ENCODE data around the gene REL. TPM values are rescaled to one million over a fixed set of nuclear protein-coding genes. Genes with fewer than 3 reads are reported as not detected.

REL gene
- total and polyA plus RNA-seq, 2 of the 4 experiments (the other 2 are of a cell fraction), result 1.3 to 4.3 TPM

DNA sequence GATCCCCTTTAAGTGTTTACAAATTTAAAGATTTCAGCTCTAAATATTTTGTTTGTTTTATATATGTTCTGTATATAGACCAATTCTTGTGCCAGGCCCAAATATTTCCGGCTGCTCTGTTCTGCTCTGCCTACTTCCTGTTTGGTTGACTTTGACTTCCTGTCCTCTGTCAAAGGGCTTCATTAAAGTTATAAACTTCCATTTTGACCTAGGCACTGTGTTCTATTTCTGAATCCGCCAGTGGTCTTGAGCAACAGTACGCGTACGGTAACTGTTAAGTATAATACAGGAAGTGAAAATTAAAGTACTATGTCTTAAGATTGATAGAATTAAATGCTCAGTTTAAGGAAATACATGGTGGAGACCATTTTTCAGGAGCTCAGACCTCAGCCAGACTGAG is 13.5 kb upstream of the REL start:
- no peak for ATAC-seq (ENCODE audit: low read depth)
- Histone ChIP-seq H3K4me3 (ENCODE audit: insufficient read depth, low read depth, low read length) (no peak overlapping the region), H4K8ac (ENCODE audit: low read depth in 2 of 2, low read length in 2 of 2) (no peak overlapping the region), H3K4ac (ENCODE audit: low read depth, low read length) (no peak overlapping the region), H3K27me3 (ENCODE audit: control insufficient read depth, insufficient read depth, low read length) (no peaks in the 10 kb centered on the region; the same call in 1 of the 2 replicates), H2BK5ac (ENCODE audit: low read depth, low read length, poor library complexity, severe bottlenecking) (no peak overlapping the region), H2AK5ac (ENCODE audit: low read depth, low read length) (no peak overlapping the region), H3K79me1 (ENCODE audit: low read depth in 1 of 2, low read length in 2 of 2) (no peaks in the 10 kb centered on the region), H3K27ac (ENCODE audit: insufficient read depth, low read length) (no peak overlapping the region), H3K23ac (ENCODE audit: low read depth, low read length) (no peak overlapping the region), H3K9me3 (ENCODE audit: control insufficient read depth, insufficient read depth, low read length) (no peaks in the 10 kb centered on the region), H2AFZ (replicated peaks; ENCODE audit: low read length, poor library complexity) (no peak overlapping the region), H4K91ac (ENCODE audit: insufficient read depth, low read depth, low read length) (no peak overlapping the region), H2AK9ac (replicated peaks; ENCODE audit: low read depth, low read length, poor library complexity) (no peak overlapping the region), H4K20me1 (ENCODE audit: insufficient read depth, low read length) (no peaks in the 10 kb centered on the region), H4K5ac (ENCODE audit: low read depth, low read length) (no peak overlapping the region), H3K9me1 (ENCODE audit: insufficient read depth, low read length) (no peaks in the 10 kb centered on the region), H3K36me3 (ENCODE audit: control insufficient read depth, insufficient read depth, low read length) (no peaks in the 10 kb centered on the region), H2BK15ac (ENCODE audit: low read depth, low read length) (no peak overlapping the region), H2BK120ac (ENCODE audit: low read depth, low read length) (no peak overlapping the region), H3K56ac (ENCODE audit: extremely low read depth, insufficient read depth, low read length) (no peak overlapping the region), H2BK20ac (ENCODE audit: low read depth, low read length) (no peak overlapping the region), H3K14ac (replicated peaks; ENCODE audit: low read depth, low read length) (no peak overlapping the region), H3K9ac (ENCODE audit: low read depth, low read length) (no peak overlapping the region), H3K4me2 (ENCODE audit: low read depth, low read length) (no peak overlapping the region), H3K4me1 (ENCODE audit: control insufficient read depth, insufficient read depth, low read length) (no peaks in the 10 kb centered on the region), H3K18ac (ENCODE audit: low read depth, low read length) (no peak overlapping the region)
- TF ChIP-seq RAD21 (IDR thresholded peaks at IDR 0.05; ENCODE audit: low read length), result no peak
- TF ChIP-seq FOS (IDR thresholded peaks at IDR 0.05; ENCODE audit: low read depth, low read length), result no peak
- intact Hi-C loops (cut with micrococcal nuclease) (no loop called here), dilution Hi-C loops (cut with HindIII; ENCODE audit: low sequenced_read_pairs, unreplicated experiment) (no loop called here), in situ Hi-C loops (cut with MboI; ENCODE audit: low sequenced_read_pairs) (no loop called here)
- no TSS peak for BruUV-seq (replicated peaks)
- ChIA-PET POLR2A (ENCODE audit: unreplicated experiment) (no interaction called here), CTCF (no interaction called here)
- no peak for DNase-seq
- WGBS, 2 experiments (ENCODE audit: extremely low coverage in 2 of 2, insufficient read length in 1 of 2), result no CpG with 5 or more reads among the region's 5 CpGs

Data from IMR-90 (cell line).